ENCODE data around the gene RSBN1L.

- TF ChIP-seq POLR2A (IDR thresholded peaks at IDR 0.05) (no peak), CTCF (IDR thresholded peaks at IDR 0.05) (no peak)
Observed at GRCh38 chr7:77734659-77735421, 38.6 kb downstream of the RSBN1L start.

Measured in thyroid gland (tissue), 4 donors.